Measurements from ENCODE around the gene TBC1D23.
"Not testable (repeated sequence)": the region's sequence is repeated elsewhere in the genome, so short reads cannot be mapped to it uniquely, and the experiment has no call there.

The TBC1D23 gene

DNA sequence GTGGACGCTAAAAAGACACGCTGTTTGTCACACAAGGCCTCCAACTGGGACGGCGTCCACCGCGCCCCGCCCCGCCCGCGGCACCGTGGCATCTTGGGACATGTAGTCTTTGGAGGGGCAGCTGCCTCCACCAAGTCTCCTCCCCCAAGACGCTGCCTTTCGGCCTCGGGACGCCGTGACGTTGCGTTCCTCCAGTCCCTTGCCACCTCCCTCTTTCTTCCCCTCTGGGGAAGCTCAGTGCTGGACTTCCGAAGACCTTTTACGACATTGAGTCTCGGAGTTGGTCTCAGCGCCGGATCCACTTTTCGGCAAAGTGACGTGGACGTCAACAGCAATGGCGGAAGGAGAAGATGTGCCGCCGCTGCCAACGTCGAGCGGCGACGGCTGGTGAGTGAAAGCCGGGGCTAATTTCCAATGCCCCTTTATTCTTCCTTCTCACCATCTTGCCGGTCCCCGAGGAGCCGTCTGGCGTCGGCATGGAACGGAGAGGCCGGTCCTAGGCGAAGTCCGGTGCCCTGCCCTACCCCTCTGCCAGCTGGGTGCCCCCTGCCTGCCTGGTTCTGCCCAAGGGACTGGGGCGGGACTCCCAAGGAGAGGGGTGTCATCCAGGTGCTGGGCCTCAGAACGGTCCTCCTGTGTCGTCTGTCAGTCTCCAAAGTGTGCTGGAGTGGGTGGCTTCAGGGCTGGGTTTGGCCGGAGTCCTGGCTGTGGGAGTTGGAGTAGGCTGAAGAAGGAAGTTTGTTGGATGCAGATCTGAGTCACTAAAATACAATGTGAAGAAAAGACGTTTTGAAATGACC, at the start of gene TBC1D23:
TBC1D23 (plus strand) TSS at position 308 of the 800 bp plus-strand sequence; CDS start at position 335, 27 bp downstream.
- peak; percentile 100 for ATAC-seq

DNA sequence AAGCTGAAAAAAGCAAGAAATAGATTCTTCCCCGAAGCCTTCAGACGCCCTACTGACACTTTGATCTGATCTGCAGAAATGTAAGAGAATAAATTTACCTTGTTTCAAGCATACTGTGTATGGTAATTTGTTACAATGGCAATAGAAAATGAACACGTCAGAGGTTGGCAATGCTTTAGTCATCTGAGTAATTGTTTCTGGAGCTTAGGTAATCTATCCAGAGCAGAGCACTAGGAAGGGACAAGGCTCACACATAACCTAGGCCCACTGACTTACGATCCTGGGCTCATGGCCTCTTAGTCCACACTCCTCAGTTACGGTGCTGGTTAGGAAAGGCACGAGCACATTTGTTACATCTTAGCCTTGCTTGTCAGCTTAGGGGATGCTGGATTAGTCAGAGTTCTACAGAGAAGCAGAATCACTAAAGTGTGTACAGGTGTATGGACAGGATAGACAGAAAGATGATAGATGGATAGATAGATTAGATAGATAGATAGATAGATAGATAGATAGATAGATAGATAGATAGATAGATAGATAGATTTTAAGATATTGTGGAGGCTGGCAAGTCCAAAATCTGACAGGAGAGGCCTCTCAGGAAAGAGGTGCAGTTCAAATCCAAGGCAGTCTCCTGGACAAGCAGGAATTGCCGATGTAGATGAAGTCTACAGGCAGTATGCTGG, 46.8 kb upstream of the TBC1D23 start:
- ATAC-seq = no peak

DNA sequence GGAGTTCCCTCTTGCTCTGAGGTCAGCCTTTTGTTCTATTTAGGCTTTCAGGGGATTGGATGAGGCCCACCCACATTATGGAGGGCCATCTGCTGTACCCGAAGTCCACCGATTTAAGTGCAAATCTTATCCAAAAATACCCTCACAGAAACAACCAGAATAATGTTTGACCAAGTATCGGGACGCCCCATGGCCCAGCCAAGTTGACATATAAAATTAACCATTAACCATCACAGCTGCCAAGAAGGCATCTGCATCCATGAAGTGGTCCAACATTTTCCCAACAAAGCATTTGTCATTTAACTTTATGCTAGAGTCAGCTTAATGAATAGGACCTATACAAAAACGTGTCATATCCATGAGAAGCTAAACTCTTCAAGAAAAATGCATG, 46.2 kb upstream of the TBC1D23 start:
- no peak for ATAC-seq

DNA sequence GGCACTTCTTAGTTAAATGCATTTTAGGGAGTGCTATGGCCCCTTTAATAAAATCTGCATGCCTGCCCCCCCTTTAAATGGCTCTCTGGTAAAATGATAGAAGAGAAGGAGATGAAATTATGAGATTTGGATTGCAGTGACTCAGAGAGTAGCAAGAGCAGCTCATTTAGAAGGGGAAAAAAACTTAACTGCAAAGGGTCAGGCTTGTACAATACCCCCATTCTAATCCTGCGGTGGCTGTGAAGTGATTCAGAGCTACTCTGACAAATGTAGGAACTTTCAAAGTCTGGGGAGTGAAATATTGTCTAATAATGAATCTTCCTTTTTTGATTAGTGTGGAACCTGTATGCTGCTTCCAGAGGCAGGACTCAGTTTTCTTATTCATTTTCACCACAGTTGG, 44.1 kb upstream of the TBC1D23 start:
- ATAC-seq = no peak

DNA sequence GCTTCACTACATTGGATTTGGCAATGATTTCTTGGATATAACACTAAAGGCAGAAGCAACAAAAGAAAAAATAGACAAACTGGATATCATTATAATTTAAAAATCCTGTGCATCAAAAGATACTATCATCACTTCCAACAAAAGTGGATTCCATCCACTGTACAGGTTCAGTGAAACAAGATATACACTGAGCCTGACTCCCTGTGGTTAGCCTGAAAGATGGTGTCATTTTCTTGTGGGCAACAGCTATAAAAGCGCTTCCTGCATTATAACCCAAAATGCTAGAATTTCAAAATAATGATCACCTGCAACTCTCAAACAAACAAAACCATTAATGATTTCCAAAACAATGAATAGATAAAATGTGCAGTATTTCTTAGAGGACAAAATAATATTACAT, 39.6 kb upstream of the TBC1D23 start:
- ATAC-seq = no peak

DNA sequence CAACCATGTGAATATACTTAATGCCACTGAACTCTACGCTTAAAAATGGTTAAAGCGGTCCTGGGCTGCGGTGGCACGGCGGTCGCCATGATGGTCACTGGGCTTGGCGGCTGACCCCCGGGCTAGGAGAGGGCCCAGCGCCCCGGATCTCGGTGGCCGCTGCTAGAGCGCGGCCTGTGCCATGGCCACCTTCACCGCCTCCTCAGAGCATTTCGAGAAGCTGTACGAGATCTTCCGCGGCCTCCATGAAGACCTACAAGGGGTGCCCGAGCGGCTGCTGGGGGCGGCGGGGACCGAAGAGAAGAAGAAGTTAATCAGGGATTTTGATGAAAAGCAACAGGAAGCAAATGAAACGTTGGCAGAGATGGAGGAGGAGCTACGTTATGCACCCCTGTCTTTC, 35.6 kb upstream of the TBC1D23 start:
- ATAC-seq = no peak

DNA sequence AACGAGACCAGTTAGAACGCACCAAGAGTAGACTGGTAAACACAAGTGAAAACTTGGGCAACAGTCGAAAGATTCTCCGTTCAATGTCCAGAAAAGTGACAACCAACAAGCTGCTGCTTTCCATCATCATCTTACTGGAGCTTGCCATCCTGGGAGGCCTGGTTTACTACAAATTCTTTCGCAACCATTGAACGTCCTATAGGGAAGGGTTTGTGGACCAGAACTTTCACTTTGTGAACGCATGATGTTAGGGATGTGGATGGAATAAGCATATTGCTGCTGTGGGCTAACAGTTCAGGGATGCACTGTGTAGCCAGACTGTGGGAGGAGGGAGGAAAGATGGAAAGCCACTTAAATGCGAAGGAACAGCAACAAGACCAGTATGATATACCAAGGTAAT, 34.9 kb upstream of the TBC1D23 start:
- ATAC-seq = no peak

DNA sequence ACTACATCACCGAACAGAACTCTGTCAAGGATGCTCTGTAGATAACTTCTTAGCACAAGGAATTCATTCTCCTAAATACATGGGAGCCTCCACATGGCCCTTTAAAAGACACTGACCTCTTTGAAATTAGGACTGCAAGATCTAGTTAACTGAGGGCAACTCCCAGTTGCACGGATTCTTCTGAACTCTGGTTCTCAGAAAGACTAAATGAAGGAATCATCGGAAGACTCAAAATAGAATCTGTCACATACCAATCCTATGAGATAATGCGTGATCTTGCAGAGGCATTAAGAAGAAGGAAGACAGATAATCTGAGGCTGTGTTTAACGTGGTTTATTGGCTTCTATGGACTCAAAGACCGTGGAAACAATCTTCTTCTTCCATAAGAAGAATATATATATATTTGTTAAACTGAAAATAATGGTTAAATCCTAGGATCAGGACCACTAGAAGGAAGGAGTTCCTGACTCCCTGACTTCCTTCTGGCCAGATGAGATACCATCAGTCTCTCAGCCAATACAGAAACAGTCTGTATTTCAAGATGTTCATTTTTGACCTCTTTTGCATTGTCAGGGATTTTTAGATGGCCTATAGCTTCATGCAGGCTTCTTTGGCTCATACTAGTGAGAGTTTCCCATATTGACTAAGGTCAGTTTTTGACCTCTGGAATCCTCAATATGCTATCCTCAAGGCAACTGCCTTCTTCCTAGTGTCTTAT, 33.9 kb upstream of the TBC1D23 start:
- no peak for ATAC-seq

DNA sequence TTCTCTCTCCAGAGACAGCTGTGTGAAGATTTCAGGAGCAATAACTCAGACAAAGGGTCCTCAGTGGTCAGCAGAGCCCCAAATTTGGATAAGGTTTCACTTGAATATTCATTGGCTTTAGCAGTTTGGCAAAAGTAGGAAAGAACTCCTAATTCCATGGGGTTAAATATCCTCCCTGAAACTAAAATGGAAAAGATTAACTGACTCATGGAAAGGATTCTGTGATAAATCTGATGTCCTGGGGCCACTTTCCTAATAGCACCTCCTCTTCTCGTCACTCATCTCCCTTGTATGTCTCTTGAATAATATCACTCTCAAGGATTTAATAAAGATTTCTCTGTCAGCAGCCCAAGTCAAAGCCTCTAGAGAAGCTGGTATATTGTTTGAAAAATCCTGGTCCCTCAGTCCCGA, 33.3 kb upstream of the TBC1D23 start:
- ATAC-seq = no peak

DNA sequence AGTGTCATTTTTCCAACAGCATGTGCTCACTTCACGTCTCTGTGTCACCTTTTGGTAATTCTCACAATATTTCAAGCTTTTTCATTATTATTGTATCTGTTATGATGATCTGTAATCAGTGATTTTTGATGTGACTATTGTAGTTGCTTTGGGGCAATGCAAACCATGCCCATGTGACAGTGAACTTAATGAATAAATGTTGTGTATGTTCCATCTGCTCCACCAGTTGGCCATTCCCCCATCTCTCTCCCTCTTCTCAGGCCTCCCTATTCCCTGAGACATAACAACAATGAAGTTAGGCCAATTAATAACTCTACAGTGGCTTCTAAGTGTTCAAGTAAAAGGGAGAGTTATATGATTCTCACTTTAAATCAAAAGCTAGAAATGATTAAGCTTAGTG, 32.5 kb upstream of the TBC1D23 start:
- ATAC-seq = no peak

DNA sequence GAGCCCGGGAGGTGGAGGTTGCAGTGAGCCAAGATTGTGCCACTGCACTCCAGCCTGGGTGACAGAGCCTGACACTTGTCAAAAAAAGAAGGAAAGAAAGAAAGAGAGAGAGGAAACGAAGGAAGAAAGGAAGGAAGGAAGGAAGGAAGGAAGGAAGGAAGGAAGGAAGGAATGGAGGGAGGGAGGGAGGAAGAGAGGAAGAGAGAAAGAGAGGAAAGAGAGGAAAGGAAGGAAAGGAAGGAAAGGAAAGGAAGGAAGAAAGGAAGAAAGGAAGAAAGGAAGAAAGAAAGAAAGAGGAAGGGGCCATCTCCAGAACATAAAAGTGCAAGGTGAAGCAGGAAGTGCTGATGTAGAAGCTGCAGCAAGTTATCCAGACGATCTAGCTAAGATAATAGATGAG, 31.6 kb upstream of the TBC1D23 start:
- not testable (repeated sequence) for ATAC-seq

DNA sequence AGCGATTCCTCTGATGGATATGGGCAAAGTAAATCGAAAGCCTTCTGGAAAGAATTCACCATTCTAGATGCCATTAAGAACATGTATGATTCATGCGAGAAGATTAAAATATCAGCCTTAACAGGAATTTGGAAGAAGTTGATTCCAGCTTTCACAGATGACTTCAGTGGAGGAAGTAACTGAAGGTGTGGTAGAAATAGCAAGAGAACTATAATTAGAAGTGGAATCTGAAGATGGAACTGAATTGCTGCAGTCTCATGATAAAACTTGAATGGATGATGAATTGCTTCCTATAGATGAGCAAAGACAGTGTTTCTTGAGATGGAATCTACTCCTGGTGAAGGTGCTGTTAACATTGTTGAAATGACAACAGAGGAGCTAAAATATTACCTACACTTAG, 30.1 kb upstream of the TBC1D23 start:
- no peak for ATAC-seq

DNA sequence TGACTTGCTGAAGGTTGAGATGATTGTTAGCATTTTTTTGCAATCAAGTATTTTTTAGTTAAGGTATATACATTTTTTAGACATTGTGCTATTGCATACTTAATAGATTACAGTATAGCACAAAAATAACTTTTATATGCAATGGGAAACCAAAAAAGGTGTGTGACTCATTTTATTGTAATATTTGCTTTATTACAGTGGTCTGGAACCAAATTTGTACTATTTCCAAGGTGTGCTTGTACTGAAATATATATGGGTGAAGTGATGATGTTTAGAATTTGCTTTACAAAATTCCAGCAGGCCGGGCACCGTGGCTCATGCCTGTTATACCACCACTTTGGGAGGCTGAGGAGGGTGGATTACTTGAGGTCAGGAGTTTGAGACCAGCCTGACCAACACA, 29.1 kb upstream of the TBC1D23 start:
- ATAC-seq = no peak

DNA sequence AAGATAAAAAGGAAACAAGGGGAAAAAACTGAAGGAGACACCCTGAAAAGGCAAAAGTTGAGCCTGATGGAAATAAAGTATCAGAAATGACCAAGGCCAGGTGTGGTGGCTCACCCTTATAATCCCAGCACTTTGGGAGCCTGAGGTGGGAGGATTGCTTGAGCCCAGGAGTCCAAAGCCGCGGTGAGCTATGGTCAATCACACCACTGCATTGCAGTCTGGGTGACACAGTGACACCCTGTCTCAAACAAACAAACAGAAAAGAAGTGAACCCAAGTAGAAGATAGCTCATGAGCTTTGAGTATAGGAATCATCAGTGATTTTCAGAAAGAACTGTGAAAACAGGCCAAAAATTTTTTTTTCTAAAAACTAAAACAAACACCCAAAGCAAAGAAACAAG, 26.4 kb upstream of the TBC1D23 start:
- no peak for ATAC-seq

DNA sequence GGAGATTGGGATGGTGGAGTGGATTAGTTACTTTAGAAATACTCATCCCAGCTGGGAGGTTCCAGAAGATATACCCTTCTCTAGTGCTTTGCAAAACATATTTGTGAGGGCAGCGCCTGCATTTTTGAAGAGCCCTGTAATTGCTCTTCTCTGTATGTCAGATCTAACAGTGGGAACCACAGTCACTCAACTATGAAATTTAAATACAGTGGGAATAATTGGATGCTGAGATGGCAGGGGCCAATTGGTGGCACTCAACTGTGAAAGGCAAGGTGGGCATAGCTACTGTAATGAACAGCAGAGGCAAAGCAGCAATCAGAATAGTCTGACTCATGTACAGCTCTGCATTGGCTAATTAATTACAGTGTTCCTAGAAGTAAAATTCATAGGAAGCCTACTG, 22.2 kb upstream of the TBC1D23 start:
- no peak for ATAC-seq

DNA sequence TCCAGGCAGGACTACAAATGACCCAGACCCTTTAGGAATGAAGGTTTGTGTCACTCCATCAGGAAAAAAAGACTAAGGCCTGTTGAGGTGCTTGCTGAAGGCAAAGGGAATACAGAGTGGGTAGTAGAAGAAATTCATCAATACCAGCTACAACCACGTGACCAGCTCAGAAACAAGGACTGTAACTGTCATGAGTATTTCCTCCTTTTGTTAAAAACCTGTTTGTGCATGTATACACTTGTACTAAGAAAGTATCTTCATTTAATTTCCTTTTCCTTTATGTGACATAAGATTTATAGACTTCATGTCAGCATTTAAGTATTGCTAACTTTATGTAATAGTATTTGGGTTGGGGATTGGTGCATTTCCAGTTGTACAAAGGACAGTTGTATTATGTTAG, 18.3 kb upstream of the TBC1D23 start:
- not testable (repeated sequence) for ATAC-seq

DNA sequence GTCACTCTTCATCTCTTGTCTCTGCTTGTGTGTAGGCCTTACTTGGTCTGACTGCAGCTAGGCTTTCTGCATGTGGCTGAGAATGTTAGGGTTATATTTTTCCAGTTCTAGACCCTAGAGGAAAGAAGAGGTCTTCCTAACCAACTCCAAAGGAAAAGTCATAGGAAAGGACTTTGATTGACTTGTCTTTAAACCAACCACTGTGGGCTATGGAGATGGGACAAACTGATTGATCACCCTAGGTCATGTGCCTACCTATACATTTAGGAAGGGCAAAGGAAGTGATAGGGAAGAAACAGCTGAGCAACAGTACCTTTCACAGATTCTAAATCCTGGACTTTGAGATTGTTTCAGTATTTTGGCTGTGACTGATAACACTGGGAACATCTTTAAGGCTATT, 16.5 kb upstream of the TBC1D23 start:
- no peak for ATAC-seq

DNA sequence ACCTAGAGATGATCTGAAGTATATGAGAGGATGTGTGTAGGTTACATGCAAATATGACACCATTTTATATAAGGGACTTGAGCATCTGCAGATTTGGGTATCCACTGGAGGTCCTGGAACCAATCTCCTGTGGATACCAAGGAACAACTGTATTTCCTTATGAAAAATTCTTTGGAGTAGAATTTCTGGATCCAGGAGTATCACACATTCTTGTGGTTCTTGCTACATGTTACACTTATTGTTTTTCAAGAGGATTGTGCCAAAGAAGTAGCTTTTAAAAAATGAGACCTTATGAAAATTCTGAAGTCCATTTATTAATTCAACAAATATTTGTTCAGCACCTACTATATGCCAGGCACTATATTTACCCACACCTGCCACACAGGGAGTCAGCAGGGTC, 15.7 kb upstream of the TBC1D23 start:
- ATAC-seq = no peak

DNA sequence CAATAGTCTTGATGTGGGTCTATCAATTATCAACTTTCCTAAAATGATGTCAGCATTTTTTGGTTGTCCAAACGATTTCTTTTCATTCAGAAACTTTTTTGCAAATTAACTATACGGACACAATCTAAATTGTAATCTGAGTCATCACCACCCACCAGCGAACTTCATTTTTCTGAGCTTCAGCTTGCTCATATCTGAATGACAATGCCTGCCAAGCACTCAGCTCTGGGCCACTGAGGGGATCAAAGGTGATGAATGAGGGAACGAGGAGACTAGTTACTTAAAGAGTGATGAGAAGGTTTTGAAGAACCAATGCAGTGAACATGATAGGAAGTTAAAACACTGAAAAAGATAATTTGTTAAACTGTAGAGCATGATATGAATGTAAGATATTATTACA, 14.9 kb upstream of the TBC1D23 start:
- peak; percentile 50 to 64 for ATAC-seq

DNA sequence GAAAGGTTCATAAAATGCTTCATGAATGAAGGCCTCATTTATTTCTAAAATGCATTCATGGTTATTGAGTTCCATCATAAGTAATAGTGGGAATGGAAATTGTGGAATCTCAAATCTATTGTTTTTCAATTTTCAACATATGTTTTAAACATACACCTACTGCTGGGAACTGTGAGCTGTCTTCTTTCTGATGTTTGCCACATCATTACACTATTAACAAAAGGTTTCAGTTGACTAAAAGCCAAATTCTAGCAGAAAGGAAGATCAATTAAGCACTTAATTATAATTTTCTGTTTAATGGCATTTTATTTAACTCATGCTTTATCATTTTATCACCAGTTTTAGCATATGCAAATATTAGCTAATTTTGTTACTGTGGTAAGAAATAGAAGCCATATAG, 13.8 kb upstream of the TBC1D23 start:
- peak in 1 of 2 donors; percentile 55 for ATAC-seq

DNA sequence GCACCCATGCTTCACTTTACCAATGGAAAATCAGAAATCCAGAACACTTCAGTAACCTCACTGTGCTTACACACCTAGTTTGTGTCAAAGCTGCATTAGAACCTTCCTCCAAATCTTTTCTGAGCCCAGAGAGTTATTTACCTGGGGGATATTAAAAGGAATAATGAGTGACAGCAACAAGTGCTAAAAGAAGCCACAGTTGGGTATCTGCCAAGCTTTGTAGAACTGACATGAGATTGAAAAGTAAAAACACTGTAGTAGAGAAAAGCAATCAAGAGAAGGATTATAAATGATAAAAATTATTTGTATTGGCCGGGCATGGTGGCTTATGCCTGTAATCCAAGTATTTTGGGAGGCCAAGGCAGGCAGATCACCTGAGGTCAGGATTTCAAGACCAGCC, 8.8 kb upstream of the TBC1D23 start:
- no peak for ATAC-seq

DNA sequence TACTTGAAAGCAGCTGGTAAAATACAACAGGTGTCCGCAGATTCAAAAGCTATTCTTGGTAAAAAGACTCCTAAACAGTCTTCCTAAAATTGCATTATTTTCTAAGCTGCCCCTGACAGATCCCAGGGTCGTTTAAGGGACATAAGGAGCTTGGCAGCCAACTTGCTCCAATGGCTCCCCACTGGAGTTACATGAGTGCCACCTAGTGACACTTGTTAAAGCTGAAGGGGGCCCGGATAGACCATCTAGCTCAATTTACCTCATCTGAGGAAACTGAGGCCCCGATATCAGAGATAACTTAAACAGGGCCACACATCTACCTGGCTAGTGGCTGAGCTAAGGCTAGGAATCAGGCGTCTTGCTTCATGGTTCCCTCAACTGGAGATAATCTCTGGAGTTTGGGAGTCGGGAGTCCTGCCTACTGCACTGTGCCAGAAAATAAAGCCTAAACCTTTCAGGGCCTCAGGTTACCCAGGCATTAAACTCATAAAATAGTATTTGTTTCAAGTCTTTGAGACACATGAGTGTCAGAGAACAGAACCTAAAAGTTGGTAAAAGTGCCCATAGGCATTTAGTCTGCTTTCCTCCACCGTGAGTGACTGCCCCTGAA, 6.5 kb upstream of the TBC1D23 start:
- ATAC-seq = peak in 1 of 2 donors; percentile 59

DNA sequence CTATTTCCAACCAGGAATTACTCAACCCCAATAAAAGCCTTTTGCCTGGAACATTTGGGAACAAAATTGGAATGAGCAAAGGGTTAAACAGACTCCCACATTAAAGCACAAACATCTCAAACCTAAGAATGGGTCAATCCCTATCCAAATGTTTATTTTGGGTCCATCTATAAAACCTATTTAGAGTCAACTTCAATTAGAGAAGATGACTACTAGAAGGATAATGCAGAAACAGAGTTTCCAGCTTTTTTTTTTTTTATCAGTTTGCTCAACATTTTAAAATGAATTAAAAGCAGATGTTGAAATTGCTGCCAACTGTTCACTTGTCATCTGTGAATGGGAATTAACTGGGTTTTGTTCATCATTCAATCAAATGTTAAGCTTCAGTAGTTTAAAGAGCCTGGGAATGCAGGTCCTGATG, 4.1 kb upstream of the TBC1D23 start:
- ATAC-seq = no peak
